NK-92 (cell line): ENCODE results near the gene SMO.
"Not testable (repeated sequence)": the region's sequence is repeated elsewhere in the genome, so short reads cannot be mapped to it uniquely, and the experiment has no call there.

ENCODE experiments used
- DNase-seq: peaks from one replicate; lab custom pipeline; 2025; ENCODE audit not compliant: unreplicated experiment; lab: John Stamatoyannopoulos, UW

Gene SMO

DNA sequence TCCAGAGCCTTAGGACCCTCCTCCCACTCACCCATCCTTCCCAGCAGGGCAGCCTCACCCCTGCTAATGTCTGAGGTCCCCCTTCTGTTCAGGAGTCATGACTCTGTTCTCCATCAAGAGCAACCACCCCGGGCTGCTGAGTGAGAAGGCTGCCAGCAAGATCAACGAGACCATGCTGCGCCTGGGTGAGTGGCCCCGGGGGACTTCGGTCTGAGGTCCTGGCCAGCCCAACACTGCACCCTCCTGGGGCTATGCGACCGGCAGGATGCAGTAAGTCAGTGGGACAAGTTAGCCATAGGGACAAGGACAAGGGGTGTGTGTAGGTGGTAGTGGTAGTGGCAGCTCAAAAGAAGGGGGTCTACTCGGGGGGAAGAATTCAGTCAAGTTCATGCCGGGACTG, 20.2 kb downstream of the SMO start:
- no peak for DNase-seq

DNA sequence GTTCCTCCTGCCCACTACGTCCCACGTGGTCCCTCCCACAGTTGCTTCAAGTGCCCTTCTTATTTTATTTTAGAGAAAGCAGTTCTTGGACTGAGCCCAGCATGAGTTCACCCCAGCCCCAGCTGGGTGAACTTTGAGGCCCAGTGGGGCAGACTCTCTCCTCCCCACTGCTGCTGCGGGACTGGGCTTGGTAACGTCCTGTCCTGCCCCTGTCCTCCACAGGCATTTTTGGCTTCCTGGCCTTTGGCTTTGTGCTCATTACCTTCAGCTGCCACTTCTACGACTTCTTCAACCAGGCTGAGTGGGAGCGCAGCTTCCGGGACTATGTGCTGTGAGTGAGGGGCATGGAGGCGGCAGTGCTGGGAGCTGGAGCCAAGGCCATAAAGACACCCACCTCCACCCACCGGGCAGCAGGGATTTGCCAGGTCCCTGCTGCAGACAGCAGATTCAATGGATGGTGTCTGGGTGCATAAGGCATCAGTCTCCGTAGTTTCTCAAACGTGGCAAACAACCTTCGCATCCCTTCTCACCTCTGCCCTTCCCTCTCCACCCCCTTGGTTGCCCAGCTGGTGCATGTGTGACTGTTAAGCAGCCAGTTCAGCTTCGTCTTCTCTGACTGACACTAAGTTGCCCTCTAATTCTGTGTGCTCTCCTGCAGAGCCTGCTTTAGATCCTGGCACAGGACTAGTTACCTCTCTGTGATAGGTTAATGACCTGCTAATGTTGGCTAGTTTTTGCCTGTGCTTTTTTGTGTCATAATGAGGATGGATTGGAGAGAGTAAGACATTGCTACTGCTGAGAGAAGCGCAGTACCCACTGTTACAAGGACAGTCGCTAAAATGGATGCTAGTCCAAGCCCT, 20.9 kb downstream of the SMO start:
- no peak for DNase-seq

DNA sequence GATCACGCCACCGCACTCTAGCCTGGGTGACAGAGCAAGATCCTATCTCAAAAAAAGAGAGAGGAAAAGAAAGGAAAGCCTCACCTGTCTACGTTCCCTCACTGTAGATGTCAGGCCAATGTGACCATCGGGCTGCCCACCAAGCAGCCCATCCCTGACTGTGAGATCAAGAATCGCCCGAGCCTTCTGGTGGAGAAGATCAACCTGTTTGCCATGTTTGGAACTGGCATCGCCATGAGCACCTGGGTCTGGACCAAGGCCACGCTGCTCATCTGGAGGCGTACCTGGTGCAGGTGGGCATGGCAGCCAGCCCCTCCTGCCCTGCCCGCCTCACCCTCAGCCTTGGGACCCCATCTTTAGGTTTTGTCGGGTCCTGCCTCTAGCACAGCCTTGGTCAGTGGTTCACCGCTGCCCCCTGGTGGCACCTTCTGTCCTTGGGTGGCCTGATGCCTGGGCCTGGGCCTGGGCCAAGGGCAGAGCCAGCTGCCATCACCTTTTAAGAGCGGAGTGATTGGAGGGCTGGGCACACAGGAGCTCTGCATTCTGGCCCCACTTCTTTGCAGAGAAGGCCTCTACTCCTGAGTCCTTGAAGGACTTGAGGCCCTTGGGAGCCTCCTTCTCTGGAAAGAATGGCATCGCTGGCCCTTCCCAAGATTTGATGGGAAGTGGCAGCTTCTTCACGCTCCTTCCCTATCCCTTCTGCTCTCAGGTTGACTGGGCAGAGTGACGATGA, 22.0 kb downstream of the SMO start:
- no peak for DNase-seq

DNA sequence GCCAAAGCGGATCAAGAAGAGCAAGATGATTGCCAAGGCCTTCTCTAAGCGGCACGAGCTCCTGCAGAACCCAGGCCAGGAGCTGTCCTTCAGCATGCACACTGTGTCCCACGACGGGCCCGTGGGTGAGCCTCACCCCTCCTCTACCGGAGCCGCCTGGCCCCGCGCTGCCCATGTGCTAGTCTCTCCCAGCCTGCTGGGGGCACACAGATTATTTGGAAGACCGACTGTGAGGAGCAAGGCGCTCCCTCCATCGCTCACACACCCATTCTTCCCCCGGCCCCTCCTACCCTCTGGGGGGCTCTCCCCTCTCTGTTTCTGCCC, 22.5 kb downstream of the SMO start:
- no peak for DNase-seq

DNA sequence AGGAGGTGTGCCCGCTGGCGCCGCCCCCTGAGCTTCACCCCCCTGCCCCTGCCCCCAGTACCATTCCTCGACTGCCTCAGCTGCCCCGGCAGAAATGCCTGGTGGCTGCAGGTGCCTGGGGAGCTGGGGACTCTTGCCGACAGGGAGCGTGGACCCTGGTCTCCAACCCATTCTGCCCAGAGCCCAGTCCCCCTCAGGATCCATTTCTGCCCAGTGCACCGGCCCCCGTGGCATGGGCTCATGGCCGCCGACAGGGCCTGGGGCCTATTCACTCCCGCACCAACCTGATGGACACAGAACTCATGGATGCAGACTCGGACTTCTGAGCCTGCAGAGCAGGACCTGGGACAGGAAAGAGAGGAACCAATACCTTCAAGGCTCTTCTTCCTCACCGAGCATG, 23.7 kb downstream of the SMO start:
- no peak for DNase-seq

DNA sequence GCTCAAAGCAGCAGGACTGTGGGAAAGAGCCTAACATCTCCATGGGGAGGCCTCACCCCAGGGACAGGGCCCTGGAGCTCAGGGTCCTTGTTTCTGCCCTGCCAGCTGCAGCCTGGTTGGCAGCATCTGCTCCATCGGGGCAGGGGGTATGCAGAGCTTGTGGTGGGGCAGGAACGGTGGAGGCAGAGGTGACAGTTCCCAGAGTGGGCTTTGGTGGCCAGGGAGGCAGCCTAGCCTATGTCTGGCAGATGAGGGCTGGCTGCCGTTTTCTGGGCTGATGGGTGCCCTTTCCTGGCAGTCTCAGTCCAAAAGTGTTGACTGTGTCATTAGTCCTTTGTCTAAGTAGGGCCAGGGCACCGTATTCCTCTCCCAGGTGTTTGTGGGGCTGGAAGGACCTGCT, 24.2 kb downstream of the SMO start:
- DNase-seq: no peak

DNA sequence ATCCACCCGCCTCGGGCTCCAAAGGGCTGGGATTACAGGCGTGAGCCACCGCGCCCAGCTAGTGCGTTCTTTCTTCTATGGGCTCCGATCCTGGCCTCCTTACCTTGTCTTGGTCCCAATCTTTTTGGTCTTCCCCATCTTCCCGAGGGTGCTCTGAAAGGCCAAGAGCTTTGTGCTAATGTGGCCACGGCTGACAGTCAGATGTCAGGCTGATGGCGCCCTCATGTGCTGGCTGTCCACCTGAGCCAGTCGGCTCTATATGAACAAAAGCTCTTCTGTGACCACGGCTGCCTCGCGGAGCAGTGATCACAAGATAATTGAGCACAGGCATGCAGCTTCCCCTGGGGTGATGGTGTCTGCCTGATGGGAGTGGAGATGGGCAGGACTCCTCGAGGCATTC, 25.4 kb downstream of the SMO start:
- no peak for DNase-seq

DNA sequence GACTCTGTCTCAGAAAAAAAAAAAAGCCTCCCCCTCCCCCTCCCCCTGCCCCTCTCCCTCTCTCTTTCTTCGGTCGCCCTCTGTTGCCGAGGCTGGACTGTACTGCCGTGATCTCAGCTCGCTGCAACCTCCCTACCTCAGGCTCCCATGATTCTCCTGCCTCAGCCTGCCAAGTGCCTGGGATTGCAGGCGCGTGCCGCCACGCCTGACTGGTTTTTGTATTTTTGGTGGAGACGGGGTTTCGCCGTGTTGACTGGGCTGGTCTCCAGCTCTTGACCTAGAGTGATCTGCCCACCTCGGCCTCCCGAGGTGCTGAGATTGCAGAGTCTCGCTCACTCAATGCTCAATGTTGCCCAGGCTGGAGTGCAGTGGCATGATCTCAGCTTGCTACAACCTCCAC, 27.3 kb downstream of the SMO start:
- not testable (repeated sequence) for DNase-seq

DNA sequence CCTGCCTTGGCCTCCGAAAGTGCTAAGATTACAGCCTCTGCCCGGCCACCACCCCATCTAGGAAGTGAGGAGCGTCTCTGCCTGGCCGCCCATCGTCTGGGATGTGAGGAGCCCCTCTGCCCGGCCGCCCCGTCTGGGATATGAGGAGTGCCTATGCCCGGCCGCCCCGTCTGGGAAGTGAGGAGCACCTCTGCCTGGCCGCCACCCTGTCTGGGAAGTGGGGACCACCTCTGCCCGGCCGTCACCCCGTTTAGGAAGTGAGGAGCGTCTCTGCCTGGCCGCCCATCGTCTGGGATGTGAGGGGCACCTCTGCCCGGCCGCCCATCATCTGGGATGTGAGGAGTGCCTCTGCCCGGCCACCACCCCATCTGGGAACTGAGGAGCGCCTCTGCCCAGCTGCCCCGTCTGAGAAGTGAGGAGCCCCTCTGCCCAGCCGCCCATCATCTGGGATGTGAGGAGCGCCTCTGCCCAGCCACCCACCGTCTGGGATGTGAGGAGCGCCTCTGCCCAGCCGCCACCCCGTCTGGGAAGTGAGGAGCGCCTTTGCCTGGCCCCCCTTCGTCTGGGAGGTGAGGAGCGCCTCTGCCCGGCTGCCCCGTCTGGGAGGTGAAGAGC, 27.8 kb downstream of the SMO start:
- not testable (repeated sequence) for DNase-seq

DNA sequence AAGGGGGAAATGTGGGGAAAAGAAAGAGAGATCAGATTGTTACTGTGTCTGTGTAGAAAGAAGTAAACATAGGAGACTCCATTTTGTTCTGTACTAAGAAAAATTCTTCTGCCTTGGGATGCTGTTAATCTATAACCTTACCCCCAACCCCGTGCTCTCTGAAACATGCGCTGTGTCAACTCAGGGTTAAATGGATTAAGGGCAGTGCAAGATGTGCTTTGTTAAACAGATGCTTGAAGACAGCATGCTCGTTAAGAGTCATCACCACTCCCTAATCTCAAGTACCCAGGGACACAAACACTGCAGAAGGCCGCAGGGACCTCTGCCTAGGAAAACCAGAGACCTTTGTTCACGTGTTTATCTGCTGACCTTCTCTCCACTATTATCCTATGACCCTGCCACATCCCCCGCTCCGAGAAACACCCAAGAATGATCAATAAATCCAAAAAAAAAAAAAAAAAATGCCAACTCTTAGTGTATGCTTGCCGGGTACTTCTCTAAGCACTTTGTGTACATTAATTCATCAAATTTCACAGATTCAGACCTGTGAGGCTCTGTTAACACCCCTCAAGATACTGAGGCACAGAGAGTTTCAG, 28.5 kb downstream of the SMO start:
- DNase-seq: not testable (repeated sequence)

DNA sequence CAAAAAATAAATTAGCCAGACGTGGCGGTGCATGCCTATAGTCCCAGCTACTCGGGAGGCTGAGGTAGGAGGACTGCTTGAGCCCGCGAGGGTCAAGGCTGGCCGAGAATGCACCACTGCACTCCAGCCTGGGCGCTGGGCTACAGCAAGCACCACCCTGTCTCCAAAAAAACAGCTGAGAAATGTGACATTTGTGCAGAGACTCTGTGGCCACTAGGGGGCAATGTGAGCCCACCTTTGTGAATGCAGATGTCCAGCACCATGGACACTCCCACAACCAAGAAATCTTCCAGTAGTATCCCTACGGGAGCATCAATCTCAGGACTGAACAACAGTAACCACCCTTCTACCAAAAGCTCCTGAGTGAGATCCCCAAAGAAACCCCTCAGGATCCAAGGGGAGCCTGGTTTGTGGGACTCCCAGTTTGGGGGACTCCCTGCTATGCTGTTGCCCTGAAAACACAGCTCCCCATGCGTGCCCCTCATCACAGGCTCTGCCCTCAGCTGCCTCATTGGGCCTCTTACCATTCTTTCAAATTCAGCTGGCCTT, 30.2 kb downstream of the SMO start:
- DNase-seq: peak; percentile 5

DNA sequence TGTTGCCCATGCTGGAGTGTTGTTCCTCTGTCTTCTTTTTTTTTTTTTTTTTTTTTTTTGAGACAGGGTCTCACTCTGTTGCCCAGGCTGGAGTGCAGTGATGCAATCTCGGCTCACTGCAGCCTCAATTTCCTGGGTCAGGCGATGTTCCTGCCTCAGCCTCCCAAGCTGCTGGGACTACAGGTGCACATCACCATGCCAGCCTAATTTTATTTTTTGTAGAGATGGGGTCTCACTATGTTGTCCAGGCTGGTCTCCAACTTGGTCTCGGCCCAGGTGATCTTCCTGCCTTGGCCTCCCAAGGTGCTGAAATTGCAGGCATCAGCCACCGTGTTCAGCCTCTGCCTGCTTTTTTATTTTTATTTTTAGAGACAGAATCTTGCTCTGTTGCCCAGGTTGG, 30.7 kb downstream of the SMO start:
- not testable (repeated sequence) for DNase-seq

DNA sequence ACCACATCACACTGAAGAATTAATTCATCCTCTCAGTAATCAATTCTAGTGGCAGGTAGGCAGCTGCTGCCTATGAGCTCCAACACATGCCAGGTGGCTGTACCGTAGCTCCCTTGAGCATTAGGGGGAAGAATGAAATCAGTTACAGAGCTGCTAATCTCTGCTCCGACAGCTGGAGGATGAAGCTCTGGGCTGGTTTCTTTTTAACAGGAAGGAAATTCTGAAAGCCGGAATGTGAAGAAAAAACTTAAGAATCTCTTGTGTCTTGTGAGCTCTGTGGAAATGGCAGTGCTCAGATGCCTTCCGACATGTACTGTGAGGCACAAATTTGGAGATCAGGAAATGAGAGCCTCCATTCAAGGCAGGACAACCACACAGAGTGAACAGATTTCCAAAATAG, 33.6 kb downstream of the SMO start:
- DNase-seq: no peak

DNA sequence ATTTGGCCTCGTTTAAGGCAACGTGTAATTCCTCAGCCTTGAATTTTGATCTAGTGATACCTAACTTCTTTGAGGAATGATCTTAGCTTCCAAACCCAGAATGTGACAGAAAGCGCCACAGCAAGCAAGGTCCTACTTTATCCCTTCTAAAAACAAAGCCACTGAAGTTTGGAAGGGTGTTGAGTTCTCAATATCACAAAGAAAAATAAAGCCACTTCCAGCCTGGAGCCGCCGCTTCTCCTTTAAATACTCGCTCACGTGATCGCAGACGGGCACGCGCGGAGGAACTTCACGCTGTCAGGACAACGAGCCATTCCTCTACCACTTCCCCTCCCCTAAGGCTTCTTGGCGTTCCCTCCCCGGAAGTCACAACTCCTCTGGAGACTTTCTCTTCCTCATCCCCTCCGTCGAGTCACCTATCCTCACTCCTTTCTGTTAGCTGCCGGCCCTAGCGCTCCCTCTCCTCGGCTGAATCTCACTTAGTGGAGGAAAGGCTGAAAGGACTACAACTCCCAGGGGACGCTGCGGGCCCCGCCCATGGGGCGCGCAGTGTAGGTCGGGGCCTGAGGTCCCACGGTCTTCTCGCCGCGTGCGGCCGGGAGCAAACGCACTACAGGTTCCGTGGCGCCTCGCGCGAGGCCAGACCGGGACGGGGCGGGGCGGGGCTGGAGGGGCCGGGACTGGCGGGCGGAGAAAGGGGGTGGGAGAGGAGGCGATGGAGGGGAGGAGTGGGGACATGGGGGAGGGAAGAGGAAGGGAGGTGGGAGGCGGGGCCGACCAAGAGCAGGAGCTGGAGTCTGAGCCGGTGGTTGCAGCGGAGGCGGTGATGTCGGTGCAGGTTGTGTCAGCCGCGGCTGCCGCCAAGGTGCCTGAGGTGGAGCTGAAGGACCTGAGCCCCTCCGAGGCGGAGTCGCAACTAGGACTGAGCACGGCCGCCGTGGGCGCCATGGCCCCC, 36.1 kb downstream of the SMO start, which contains the start of gene AHCYL2:
TSS of gene AHCYL2 (plus strand) at position 780 of the 955 bp plus-strand sequence.
- peak; percentile 87 for DNase-seq

DNA sequence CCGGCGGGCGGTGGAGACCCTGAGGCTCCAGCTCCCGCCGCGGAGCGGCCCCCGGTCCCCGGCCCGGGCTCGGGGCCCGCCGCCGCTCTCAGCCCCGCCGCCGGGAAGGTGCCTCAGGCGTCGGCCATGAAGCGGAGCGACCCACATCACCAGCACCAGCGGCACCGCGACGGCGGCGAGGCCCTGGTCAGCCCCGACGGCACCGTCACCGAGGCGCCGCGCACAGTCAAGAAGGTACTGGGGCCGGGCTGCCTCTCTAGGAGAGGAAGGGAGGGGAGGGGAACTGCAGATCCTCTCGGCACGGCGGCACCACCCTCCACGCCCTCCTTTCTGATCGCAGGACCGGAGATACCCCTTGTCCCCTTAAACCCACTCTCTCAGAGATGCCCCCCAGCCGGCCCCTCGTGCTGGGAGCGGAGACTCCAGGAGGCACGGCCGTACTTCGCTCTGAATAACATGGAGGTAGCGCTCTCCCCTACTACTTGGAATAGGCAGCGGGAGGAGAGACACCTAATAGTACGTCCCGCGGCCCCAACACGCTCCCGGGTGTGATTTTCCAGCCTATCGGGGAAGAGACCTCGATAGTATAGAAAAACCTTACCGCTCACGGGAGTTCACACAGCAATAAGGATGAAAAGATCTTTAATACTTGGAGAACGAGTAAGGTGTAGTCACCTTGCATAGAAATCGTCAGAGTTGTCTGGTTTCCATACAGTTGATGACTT, 36.9 kb downstream of the SMO start:
- DNase-seq: no peak

DNA sequence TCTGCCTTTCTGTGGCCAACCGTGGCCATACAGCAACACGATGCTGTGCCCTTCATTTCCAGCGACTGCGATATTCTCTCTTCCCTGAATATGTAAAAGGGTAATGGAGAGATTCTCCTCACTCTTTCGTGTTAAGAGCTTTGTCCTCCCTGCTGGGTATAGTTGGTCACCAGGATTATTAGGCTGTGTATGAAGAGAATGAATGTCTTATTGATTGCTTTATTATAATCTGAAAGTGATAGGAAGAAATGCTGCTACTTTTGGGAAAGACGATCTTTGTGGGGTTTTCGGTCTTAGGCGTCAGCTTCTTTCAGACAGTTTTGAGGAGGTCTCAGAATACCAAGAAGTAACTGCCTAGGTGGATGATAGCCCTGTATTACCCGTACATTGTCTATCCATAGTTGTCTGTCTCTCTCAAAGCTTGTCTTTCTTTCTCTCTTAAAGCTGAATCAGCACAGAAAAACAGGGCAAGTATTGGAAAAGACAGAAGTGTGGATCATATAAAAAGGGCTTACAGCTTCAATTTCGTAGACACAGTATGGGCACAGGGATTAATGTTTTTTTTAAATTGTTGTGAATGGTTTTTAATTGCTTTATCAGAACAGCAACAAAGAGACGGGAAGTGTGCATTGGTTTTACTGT, 37.6 kb downstream of the SMO start:
- DNase-seq: no peak

DNA sequence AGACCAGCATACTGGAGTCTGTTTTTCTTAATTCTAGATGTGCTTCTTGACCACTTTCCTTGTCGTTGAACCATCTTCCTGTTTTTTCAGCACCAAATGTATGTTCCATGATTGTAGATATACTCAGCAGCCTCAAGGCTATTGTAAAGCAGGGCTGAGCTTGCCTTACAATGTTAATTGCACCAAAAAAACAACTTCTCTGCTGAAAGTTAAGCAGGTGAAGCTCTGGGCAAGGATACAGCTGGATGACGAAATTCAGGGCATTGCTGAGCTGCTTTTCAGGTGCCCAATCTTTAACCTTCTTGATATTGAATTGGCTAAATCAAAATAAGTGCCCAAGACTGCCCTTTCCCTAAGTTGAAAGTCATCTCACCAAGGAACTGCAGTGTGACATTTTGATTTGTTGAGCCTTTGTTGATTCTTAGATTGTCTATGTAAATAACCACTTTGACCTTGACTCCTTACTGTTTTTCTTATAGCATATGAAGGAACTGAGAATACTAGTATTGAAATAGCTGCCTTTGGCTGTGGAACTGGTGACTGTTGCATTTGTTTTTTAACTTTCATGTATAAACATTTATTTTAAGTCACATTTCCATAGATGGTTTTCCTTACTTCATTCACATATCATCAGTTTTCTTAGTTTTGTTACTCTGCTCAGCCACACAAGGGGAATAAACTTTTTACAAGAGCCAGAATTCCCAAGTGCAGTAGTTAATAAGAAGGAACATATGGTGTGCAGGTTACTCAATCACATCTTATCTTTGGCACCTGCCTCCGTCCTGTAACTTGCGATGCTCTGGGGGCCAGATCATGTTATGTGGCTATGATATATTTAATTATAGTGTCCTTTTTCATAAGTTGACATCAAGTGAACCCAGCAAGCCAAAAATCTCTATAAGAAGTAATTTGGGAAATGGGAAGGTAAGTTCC, 39.5 kb downstream of the SMO start:
- no peak for DNase-seq

DNA sequence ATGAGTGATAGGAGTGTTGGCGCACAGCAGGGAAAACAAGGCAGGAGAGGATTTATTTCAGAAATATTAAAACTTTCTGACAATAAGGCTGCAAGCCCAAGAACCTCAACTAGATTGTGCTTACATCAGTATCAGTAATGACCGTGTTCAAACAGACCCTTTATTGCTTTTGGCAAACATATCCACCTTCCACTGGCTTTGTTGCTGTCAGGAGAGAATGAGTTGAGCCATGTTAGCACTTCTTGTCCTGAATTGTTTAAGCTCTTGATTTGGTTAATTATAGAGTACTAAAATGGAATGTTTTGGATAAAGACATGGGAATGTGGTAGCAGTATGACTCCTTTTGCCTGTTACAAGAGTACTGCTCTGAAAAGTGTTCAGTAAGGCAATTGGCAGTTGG, 40.2 kb downstream of the SMO start:
- DNase-seq: no peak
